Heart left ventricle (tissue), 13 donors: ENCODE measurements around the gene PTPRCAP.

ENCODE experiments used
- CTCF ChIP-seq, 12 donors: fragments of 200-600 bp; sonication (generic) in 4 of 12; IDR thresholded peaks; one replicate each; pipeline versions ENCODE4 v1.5.0 to v1.8.0; 2018 to 2022; ENCODE audit warnings: antibody characterized with exemption in 12 of 12, mild to moderate bottlenecking in 5 of 12
- POLR2A ChIP-seq, 2 donors: fragments of 450-650 bp; IDR thresholded peaks; one replicate each; pipeline ENCODE4 v1.6.1; 2017; ENCODE audit warnings: antibody characterized with exemption in 2 of 2, mild to moderate bottlenecking in 2 of 2, moderate library complexity in 2 of 2
- donor health status: ischemic (EF 13 %, LVEDD 7.1; RV severe dilation, severe dysfunction).
- donor health status: DM: no; HTN: yes; CAD: no.
- donor health status: DM: no; HTN: no; CAD: no.
- donor health status: ischemic (EF 25% LVEDD 6.9; RV normal size, moderate dysfunction).
- donor health status: ischemic (EF 25% LVEDD 5.7; RV mildly dilated, moderate dysfunction).
- donor health status: ischemic (EF 35%, LVEDD 5.7; RV mildly dilated, moderate dysfunction).
- donor health status: nonischemic (EF 11% LVEDD 7.7; RV severe dilation, severe dysfunction).
- donor health status: DM: yes; HTN: yes; CAD: no.
- donor health status: PGD.
- donor health status: ischemic (EF 29% LVEDD 5.4; RV normal size, mild dysfunction).
- donor health status: nonischemic (EF 23%, LVEDD 6.1; RV moderate dilation, normal function).

- TF ChIP-seq POLR2A (IDR thresholded peaks at IDR 0.05) = no peak
- no peak for TF ChIP-seq CTCF (IDR thresholded peaks at IDR 0.05)
Measured at GRCh38 chr11:67448220-67448609, 10.7 kb upstream of the PTPRCAP start.
